H9 (cell line): ENCODE measurements around the gene KMT2D. TPM values are rescaled to one million over a fixed set of nuclear protein-coding genes. Genes with fewer than 3 reads are reported as not detected.
A peak's percentile ranks its signal among the peaks of the same experiment; 100 is the strongest.

Experiments
- DNase-seq: peaks from one replicate; pipeline ENCODE4 v3.0.0-alpha.2; 2017
- H2AFZ ChIP-seq: one replicate; pipeline ENCODE4 v1.6.1; 2013; ENCODE audit warnings: mild to moderate bottlenecking, low read length, control low read depth, moderate library complexity
- H2AK5ac ChIP-seq: 2 replicates; pipeline ENCODE4 v1.6.1; 2013; ENCODE audit warnings: low read length, control low read depth, mixed read lengths; ENCODE audit not compliant: insufficient read length
- H2BK120ac ChIP-seq: one replicate; pipeline ENCODE4 v1.6.1; 2013; ENCODE audit warnings: low read depth, mild to moderate bottlenecking, low read length, control low read depth, inconsistent platforms; ENCODE audit not compliant: poor library complexity, severe bottlenecking
- H2BK12ac ChIP-seq: 2 replicates; pipeline ENCODE4 v1.6.1; 2013; ENCODE audit warnings: low read length, control low read depth, mixed read lengths, low read depth; ENCODE audit not compliant: insufficient read length
- H2BK15ac ChIP-seq: 2 replicates; pipeline ENCODE4 v1.6.1; 2013; ENCODE audit warnings: low read depth, low read length, control low read depth
- H2BK20ac ChIP-seq: one replicate; pipeline ENCODE4 v1.6.1; 2013; ENCODE audit warnings: low read depth, mild to moderate bottlenecking, low read length, control low read depth, inconsistent platforms; ENCODE audit not compliant: poor library complexity, severe bottlenecking
- H2BK5ac ChIP-seq: 2 replicates; pipeline ENCODE4 v1.6.1; 2013; ENCODE audit warnings: low read length, control low read depth, mixed read lengths; ENCODE audit not compliant: insufficient read length
- H3K14ac ChIP-seq: 2 replicates; pipeline ENCODE4 v1.6.1; 2013; ENCODE audit warnings: low read length, control low read depth; ENCODE audit not compliant: insufficient read depth
- H3K18ac ChIP-seq: 2 replicates; pipeline ENCODE4 v1.6.1; 2013; ENCODE audit warnings: low read depth, mild to moderate bottlenecking, mixed read lengths, low read length, control low read depth; ENCODE audit not compliant: insufficient read length
- H3K23ac ChIP-seq: 2 replicates; pipeline ENCODE4 v1.6.1; 2013; ENCODE audit warnings: low read length, control low read depth, mixed read lengths, low read depth; ENCODE audit not compliant: insufficient read length
- H3K23me2 ChIP-seq: 2 replicates; pipeline ENCODE4 v1.6.1; 2013; ENCODE audit warnings: low read depth, mild to moderate bottlenecking, mixed read lengths, low read length, control low read depth; ENCODE audit not compliant: insufficient read length, poor library complexity, severe bottlenecking
- H3K27ac ChIP-seq: 2 replicates; pipeline ENCODE4 v1.5.1; 2013; ENCODE audit warnings: low read length, control low read depth, mixed read lengths, low read depth; ENCODE audit not compliant: insufficient read length
- H3K27me3 ChIP-seq: 2 replicates; pipeline ENCODE4 v1.6.1; 2013; ENCODE audit warnings: low read length, control low read depth, inconsistent platforms; ENCODE audit not compliant: insufficient read depth
- H3K4ac ChIP-seq: 2 replicates; pipeline ENCODE4 v1.6.1; 2013; ENCODE audit warnings: low read depth, mild to moderate bottlenecking, control low read depth, inconsistent platforms, low read length, moderate library complexity
- H3K4me1 ChIP-seq: 2 replicates; pipeline ENCODE4 v1.6.1; 2013; ENCODE audit warnings: low read length, control low read depth, inconsistent platforms; ENCODE audit not compliant: insufficient read depth
- H3K4me2 ChIP-seq: 2 replicates; pipeline ENCODE4 v1.6.1; 2013; ENCODE audit warnings: low read length, control low read depth, mixed read lengths; ENCODE audit not compliant: insufficient read length, insufficient read depth
- H3K56ac ChIP-seq: 2 replicates; pipeline ENCODE4 v1.6.1; 2013; ENCODE audit warnings: low read depth, mild to moderate bottlenecking, mixed read lengths, low read length, control low read depth; ENCODE audit not compliant: insufficient read length
- H3K79me1 ChIP-seq: 2 replicates; pipeline ENCODE4 v1.6.1; 2013; ENCODE audit warnings: low read depth, mild to moderate bottlenecking, moderate library complexity, low read length, control low read depth, inconsistent platforms; ENCODE audit not compliant: insufficient read depth, poor library complexity, severe bottlenecking
- H3K79me2 ChIP-seq: 2 replicates; pipeline ENCODE4 v1.6.1; 2013; ENCODE audit warnings: low read length, control low read depth, inconsistent platforms; ENCODE audit not compliant: insufficient read depth
- H3K9ac ChIP-seq: 2 replicates; pipeline ENCODE4 v1.6.1; 2013; ENCODE audit warnings: low read length, control low read depth, mixed read lengths; ENCODE audit not compliant: insufficient read length; ENCODE audit errors: extremely low read depth
- H3K9me3 ChIP-seq: one replicate; pipeline ENCODE4 v1.6.1; 2013; ENCODE audit warnings: low read depth, low read length, inconsistent platforms; ENCODE audit not compliant: control insufficient read depth
- H3T11ph ChIP-seq: one replicate; pipeline ENCODE4 v1.6.1; 2013; ENCODE audit warnings: mild to moderate bottlenecking, low read length, control low read depth, inconsistent platforms
- H4K20me1 ChIP-seq: one replicate; pipeline ENCODE4 v1.6.1; 2013; ENCODE audit not compliant: control insufficient read depth, insufficient read length, insufficient read depth
- H4K5ac ChIP-seq: 2 replicates; pipeline ENCODE4 v1.6.1; 2013; ENCODE audit warnings: low read depth, mild to moderate bottlenecking, mixed read lengths, low read length, control low read depth; ENCODE audit not compliant: insufficient read length
- H4K8ac ChIP-seq: replicated peaks from 2 replicates; pipeline ENCODE4 v1.6.1; 2013; ENCODE audit warnings: low read length, control low read depth, mixed read lengths, low read depth; ENCODE audit not compliant: insufficient read length
- H4K91ac ChIP-seq: 2 replicates; pipeline ENCODE4 v1.6.1; 2013; ENCODE audit warnings: low read depth, mild to moderate bottlenecking, moderate library complexity, mixed read lengths, low read length, control low read depth; ENCODE audit not compliant: insufficient read length
- H3K27ac Mint-ChIP-seq, 3 experiments: 2 replicates in 2 of 3; 3 replicates in 1 of 3; pipeline ENCODE4 v1.8.0; 2020 to 2021; ENCODE audit warnings: mixed read lengths in 3 of 3, mild to moderate bottlenecking in 1 of 3, moderate library complexity in 1 of 3
- H3K27me3 Mint-ChIP-seq: 2 replicates; pipeline ENCODE4 v1.8.0; 2021; ENCODE audit warnings: low read depth, mild to moderate bottlenecking, moderate library complexity, mixed read lengths
- H3K36me3 Mint-ChIP-seq, 3 experiments: 2 replicates in 2 of 3; 3 replicates in 1 of 3; pipeline ENCODE4 v1.8.0; 2020 to 2021; ENCODE audit warnings: low read depth in 3 of 3, mixed read lengths in 3 of 3; ENCODE audit not compliant: insufficient read depth in 1 of 3
- H3K4me1 Mint-ChIP-seq, 2 experiments: 2 replicates each; pipeline ENCODE4 v1.8.0; 2020; ENCODE audit warnings: mixed read lengths in 2 of 2
- H3K4me3 Mint-ChIP-seq, 2 experiments: 2 replicates in 1 of 2; 3 replicates in 1 of 2; pipeline ENCODE4 v1.8.0; 2020 to 2021; ENCODE audit warnings: mild to moderate bottlenecking in 2 of 2, mixed read lengths in 2 of 2, moderate library complexity in 1 of 2
- H3K9me3 Mint-ChIP-seq, 2 experiments: 2 replicates in 1 of 2; 3 replicates in 1 of 2; pipeline ENCODE4 v1.8.0; 2020; ENCODE audit warnings: mild to moderate bottlenecking in 2 of 2, mixed read lengths in 2 of 2, moderate library complexity in 1 of 2
- CTCF ChIP-seq: fragments of 200-600 bp; sonication (generic); conservative IDR thresholded peaks from 3 replicates; pipeline ENCODE4 v1.8.0; 2021; ENCODE audit warnings: antibody characterized with exemption, mild to moderate bottlenecking
- WGBS: extraction: QIAGEN DNeasy Blood & Tissue Kit; methylation state at CpG from one replicate; pipeline ENCODE4 v1.1.7; 2013; ENCODE audit warnings: missing lambda C conversion rate, low lambda C conversion rate, mixed read lengths; ENCODE audit not compliant: insufficient read length; ENCODE audit errors: extremely low coverage; 5-methylcytosine and 5-hydroxymethylcytosine counted together
- total RNA-seq: library from RNA; stranded (reverse); gene quantifications from 2 replicates; pipeline ENCODE4 v1.2.1, GENCODE V29; 2021

Gene KMT2D
- total RNA-seq, 1 experiment from 2014 or later: 93.7 TPM

GRCh38 chr12:49055092-49055491 lies 5.5 kb downstream of the KMT2D start:
- no peak overlapping the region for H3K9ac ChIP-seq
- H2BK120ac ChIP-seq: no peak overlapping the region
- no peak overlapping the region for H3K4ac ChIP-seq
- Mint-ChIP-seq H3K9me3 (no peaks in the 10 kb centered on the region), H3K4me3 (no peak overlapping the region; a peak in 1 of 5 replicates), H3K27ac (0 out of 7 replicates have a peak overlapping the region, but pooled peaks of 1 of the 3 experiments have one; percentile 38), H3K4me1 (peaks cover 43 to 44% of the 10 kb centered on the region in 2 experiments), H3K27me3 (no peaks in the 10 kb centered on the region), H3K36me3 (peaks cover 51 to 61% (median 59%) of the 10 kb centered on the region in 3 experiments)
- peaks cover 14% of the 10 kb centered on the region for H3K4me1 ChIP-seq
- H4K91ac ChIP-seq: no peak overlapping the region
- H3K79me1 ChIP-seq: peaks cover 30% of the 10 kb centered on the region
- H3T11ph ChIP-seq: no peak overlapping the region
- no peak overlapping the region for H2AFZ ChIP-seq
- H3K27me3 ChIP-seq: no peaks in the 10 kb centered on the region
- no peak overlapping the region for H2BK15ac ChIP-seq
- no peak overlapping the region for H3K14ac ChIP-seq
- H4K8ac ChIP-seq: no peak overlapping the region
- WGBS: no CpG with 5 or more reads among the region's 4 CpGs
- no peak overlapping the region for H2BK5ac ChIP-seq
- no peak for TF ChIP-seq CTCF
- H4K20me1 ChIP-seq: no peaks in the 10 kb centered on the region
- DNase-seq: no peak
- no peak overlapping the region for H3K18ac ChIP-seq
- no peak overlapping the region for H2AK5ac ChIP-seq
- H2BK20ac ChIP-seq: no peak overlapping the region
- H3K23me2 ChIP-seq: peaks cover 17% of the 10 kb centered on the region
- no peak overlapping the region for H3K23ac ChIP-seq
- H3K4me2 ChIP-seq: no peak overlapping the region
- no peak overlapping the region for H3K27ac ChIP-seq
- no peak overlapping the region for H4K5ac ChIP-seq
- no peak overlapping the region for H3K56ac ChIP-seq
- H2BK12ac ChIP-seq: no peak overlapping the region
- peaks cover 48% of the 10 kb centered on the region for H3K79me2 ChIP-seq
- no peaks in the 10 kb centered on the region for H3K9me3 ChIP-seq
